AG09319 (cell line): ENCODE data around the gene EFCAB6.

Experiments used
- DNase-seq: peaks from one replicate; pipeline ENCODE4 v3.0.0-alpha.2; 2010; ENCODE audit warnings: low read depth; ENCODE audit errors: extremely low read depth
- TF ChIP-seq, protein P1 (sequence below): IDR thresholded peaks from 2 replicates; pipeline ENCODE4 v1.5.1; 2011; ENCODE audit warnings: low read depth, mild to moderate bottlenecking, inconsistent platforms, low read length, moderate library complexity

Gene EFCAB6

DNA sequence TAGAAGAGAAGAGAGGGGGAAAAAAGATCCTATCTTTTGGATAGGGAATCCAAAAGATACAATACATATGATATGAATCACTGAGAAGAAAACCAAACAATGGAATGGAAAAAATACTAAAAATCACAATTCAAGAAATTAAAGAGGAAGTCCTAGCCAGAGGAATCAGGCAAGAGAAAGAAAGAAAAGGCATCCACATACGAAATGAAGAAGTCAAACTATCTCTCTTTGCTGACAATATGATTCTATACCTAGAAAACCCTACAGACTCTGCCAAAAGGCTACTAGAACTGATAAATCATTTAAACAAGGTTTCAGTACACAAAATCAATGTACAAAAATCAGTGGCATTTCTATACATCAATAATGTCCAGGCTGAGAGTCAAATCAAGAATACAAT is 91.4 kb downstream of the EFCAB6 start:
- TF ChIP-seq, protein P1, sequence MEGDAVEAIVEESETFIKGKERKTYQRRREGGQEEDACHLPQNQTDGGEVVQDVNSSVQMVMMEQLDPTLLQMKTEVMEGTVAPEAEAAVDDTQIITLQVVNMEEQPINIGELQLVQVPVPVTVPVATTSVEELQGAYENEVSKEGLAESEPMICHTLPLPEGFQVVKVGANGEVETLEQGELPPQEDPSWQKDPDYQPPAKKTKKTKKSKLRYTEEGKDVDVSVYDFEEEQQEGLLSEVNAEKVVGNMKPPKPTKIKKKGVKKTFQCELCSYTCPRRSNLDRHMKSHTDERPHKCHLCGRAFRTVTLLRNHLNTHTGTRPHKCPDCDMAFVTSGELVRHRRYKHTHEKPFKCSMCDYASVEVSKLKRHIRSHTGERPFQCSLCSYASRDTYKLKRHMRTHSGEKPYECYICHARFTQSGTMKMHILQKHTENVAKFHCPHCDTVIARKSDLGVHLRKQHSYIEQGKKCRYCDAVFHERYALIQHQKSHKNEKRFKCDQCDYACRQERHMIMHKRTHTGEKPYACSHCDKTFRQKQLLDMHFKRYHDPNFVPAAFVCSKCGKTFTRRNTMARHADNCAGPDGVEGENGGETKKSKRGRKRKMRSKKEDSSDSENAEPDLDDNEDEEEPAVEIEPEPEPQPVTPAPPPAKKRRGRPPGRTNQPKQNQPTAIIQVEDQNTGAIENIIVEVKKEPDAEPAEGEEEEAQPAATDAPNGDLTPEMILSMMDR = no peak
- DNase-seq = no peak

DNA sequence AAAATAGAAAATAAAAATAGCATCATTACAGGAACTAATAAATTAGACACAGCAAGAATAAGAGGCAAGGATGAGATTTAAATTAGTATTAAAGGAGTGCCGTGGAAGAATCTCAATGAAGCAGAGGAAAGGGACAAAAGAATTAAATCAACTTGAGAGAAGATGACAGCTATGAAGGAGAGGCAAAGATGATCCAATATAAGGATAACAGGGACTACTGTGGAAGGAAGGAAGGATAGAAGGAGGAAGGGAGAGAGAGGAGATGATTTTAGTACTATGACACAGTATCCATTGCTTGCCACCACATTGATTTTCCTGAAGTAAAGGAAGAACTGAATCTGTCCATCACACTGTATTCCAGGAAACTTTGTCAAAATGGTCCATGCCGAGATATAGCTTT is 98.0 kb downstream of the EFCAB6 start:
- DNase-seq = no peak
- TF ChIP-seq, protein P1 = no peak

GRCh38 chr22:43711681-43712080 is 100.4 kb downstream of the EFCAB6 start:
- no peak for DNase-seq
- TF ChIP-seq, protein P1 = no peak

DNA sequence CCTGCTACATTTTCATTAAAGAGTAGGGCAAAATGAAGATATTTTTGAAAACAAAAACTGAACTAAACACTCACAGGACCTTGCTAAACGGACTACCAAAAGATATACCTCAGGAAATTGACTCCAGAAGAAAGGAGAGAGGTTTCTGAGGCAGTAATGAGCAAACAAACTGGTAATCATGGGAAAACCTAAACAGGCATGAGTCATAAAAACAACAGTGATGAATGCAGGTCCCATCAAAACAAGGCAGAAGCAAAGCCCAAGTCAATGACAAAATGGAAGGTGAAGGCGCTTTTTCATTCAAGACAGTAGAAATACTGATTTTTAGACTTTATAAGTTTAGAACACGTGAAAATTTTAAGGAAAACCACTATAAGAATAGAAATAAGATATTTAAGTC is 104.5 kb downstream of the EFCAB6 start:
- TF ChIP-seq, protein P1 = no peak
- no peak for DNase-seq

DNA sequence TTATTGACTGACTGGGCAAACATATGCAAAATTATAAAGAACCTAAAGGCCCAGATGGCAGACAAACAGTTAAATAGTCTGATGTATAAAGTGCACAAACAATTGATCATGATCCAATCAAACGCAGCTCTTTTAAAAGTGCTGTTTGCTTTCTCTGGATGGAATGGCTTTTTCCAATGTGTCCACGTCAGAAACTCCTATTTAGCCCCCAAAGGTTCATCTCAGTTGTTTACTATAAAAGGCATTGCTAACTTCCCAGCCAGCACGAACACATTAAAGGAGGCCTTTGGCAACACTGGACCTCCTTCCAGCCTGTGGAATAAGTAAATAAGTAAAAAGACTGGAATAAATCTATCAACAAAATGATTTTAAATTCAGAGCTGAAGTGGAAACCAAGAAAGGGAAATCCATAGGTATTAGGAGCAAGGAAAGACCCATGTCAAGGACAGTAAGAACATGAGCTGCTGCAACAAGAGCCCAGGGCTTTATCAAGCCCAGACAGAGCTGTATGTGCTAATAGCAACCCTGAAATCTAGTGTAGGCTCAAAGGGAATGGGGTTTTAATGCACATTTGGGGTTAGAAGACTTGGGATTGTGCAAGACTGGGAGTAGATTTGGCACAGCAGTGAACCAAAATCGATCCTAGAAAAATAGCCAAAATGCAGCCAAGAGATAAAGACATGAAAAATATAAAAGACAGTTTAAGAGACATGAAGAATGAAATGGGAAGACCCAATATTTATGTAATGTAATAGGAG is 105.4 kb downstream of the EFCAB6 start:
- no peak for DNase-seq
- TF ChIP-seq, protein P1 = no peak

GRCh38 chr22:43706151-43706550 is 106.0 kb downstream of the EFCAB6 start:
- DNase-seq = no peak
- TF ChIP-seq, protein P1 = no peak

DNA sequence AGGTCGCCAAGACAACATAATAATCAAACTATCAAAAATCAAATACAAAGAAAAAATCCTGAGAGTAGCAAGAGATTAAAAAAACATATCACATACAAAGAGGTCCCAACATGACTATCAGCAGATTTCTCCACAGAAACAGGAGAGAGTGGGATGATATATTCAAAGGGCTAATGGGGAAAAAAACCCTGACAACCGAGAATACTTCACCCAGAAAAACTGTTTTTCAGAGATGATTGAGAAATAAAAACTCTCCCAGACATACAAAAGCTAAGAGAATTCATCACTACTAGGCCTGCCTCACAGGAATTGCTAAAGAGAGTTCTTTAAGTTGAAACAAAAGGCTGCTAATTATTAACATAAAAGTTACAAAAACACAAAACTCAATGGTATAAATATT is 108.1 kb downstream of the EFCAB6 start:
- TF ChIP-seq, protein P1 = no peak
- no peak for DNase-seq
